ENCODE results near the gene PSMD3.
A peak's percentile ranks its signal among the peaks of the same experiment; 100 is the strongest.

PSMD3 gene

DNA sequence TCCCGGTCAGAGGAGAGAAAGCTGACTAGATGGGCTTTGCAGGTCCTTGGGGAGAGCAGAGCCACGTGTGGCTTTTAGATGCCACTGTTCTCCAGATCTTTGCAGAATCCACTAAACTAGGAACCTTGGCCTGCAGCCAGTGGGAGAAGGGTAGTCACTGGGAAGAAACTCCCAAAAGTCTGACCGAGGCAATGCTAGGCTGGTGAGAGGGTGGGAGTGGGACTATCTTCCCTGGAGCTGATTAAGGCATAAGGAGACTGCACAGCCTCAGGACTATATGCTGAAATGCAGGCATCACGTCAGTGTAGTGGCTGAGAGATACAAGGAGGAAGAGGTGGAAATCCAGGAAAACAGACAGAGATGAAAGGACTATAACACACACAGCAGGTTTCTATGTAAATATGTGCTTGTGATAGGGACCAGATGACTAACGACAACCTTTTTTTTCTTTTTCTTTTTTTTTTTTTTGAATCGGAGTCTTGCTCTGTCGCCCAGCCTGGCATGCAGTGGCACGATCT is 20.0 kb upstream of the PSMD3 start:
- no peak for DNase-seq (ENCODE audit: low spot score)

DNA sequence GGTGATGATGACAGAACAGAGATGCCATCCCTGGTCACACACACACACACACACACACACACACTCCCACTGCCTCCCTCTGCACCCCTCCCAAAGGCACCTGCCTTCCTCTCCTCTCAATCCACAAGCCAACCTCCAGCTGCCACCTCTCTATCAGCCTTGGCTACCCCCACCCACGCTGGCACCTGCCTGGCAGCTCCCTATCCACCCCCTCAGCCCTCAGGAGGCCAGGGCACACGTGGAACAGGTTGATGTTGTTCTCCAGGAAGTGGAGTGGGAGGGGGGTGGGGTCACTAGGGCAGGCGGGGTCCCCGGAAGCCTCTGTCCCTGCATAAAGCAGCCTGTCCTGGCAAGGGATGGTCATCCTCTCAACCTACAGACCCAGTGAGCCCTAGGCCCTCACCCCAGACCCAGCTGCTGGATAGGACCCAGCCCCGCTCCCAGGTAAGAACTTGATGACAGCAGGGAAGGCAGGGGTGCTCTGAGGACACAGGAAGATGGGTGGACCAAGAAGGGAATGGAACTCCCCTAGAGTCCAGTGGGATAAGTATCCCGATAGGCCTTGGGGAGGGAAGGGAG is 17.9 kb upstream of the PSMD3 start, which contains the start of gene GSDMA:
GSDMA (plus strand) TSS at position 363 of the 579 bp plus-strand sequence. CDS start 2,684 bp downstream, outside the sequence.
- DNase-seq (ENCODE audit: low spot score), result no peak

DNA sequence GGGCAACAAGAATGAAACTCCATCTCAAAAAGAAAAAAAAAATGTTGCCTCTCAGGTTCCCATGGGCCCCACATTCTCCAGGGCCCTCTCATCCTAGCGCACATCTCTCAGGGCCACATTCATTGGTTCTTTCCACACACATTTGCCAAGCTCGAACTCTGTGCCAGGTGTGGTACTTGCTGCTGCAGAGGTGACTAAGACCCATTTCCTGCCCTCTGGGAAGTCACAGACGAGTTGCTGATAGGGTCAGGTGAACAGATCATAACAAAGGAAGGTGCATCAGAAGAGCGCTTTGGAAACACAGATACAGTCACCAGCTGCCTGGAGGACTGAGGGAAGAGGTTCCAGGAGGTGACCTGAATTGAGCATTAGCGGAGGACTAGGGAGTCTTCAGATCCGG is 16.8 kb upstream of the PSMD3 start:
- peak; percentile 39 for DNase-seq (ENCODE audit: low spot score)

DNA sequence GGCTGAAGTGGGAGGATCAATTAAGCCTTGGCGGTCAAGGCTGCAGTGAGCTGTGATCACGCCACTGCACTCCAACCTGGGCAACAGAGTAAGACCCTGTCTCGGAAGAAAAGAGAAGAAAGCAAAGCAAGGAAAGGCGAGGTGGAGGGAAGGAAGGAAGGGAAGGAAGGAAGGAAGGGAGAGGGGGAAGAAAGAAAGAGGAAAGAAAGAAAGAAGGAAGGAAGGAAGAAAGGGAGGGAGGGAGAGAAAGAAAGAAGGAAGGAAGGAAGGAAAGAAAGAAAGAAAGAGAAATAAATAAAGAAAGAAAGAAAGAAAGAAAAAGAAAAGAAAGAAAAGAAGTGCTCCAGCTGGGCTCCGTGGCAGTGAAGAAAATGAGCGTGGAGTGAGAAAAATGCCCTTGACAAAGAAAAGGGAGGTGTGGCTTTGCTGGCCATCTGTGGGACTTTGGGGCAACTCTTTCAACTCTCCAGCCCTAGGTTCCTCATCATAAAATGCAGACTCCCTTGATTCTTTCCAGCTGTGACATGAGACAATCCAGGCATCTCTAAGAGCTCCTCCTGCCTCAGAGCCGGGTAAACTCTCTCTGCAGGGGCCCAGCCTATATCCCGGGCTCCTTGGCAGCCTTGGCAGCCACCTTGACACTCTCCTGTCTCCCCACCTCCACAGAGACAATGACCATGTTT is 15.4 kb upstream of the PSMD3 start:
- no peak for DNase-seq (ENCODE audit: low spot score)

DNA sequence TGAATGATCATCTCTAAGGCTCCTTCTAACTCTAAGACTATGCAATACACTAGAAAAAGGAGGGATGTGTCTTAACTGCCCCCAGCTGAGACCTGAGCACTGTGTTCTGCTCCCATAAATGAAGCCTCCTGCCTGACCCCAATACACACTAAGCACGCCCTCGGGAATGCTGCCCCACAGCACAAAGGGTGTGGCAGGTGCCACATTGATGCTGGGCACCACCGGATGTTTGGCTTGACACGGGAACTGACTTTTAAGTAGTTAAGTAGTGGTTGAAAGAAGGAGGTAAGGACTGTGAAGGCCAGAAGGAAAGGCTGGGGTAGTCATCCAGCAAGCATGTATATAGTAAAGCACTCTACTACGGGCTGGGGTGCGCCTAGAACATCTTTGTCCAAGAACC is 13.8 kb upstream of the PSMD3 start:
- DNase-seq (ENCODE audit: low spot score), result peak; percentile 48

DNA sequence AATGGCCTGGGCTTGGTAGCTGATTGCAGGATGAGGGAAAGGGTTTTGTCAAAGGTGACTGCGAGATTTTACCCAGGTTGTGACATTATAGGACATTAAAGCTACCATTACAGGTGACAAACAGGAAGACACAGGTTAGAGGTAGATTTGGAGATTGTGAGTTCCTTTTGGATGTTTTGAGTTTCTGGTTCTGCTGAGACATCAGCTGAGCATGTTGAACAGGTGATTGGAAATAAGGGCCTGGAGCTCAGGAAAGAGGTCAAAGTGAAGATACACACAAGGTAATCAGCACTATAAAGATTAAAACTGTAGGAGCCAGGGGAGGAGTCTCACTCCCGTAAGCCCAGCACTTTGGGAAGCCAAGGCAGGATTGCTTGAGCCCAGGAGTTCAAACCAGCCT is 11.8 kb upstream of the PSMD3 start:
- DNase-seq (ENCODE audit: low spot score), result no peak

DNA sequence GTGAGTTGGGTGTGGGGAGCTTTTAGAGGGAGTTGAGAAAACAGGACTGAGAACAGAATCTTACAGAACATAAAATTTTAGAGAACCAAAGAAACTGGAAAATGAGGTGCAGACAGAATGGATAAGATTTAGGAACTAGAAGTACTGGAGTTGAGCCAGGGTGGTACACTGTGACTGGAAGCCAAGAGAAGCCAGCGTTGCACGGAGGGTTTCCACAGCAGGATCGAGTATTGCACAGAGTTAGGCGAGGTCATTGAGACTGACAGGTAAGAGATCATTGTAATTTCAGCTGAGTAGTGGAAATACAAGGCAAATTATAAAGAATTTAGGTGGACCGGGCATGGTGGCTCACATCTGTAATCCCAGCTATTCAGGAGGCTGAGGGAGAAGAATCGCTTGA is 11.2 kb upstream of the PSMD3 start:
- no peak for DNase-seq (ENCODE audit: low spot score)

DNA sequence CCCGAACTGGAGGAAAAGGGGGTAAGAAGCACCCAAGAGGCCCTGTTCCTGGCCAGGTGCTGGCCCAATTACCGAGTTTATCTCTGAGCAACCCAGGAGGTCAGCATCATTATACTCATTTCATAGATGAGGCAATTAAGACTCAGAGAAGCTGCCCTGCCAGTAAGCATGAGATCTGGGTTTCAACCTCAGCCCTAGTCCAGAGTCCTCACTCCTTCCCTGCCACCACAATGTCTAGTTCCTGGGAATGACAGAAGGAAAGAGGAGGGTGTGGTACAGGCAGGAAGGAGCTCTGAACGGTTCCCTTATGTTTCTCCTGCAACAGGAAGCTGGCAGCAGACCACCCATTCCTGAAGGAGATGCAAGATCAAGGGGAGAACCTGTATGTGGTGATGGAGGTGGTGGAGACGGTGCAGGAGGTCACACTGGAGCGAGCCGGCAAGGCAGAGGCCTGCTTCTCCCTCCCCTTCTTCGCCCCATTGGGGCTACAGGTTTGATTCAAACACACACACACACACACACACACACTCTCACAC is 10.4 kb upstream of the PSMD3 start:
- DNase-seq (ENCODE audit: low spot score), result no peak

DNA sequence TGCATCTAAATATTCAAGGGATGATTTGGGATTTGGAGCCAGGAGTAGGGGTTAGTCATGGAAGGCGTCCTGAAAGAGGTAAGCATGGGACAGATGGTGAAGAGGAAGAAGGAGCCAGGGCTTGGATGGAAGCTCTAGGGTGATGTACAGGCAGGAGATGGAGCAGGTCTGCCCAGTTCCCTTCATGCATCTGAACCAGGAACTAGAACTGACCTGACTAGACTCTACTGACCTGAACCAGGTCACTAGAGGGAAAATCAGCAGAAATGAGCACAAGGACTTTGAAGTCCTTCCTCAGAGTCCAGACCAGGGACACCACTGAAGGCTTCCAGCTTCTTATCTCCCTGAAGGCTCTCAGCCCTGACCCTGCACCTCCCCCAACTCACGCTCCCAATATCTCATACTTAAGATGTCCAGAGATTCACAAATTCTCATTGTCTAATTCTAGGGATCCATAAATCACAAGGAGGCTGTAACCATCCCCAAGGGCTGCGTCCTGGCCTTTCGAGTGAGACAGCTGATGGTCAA is 9.5 kb upstream of the PSMD3 start:
- DNase-seq (ENCODE audit: low spot score), result no peak

DNA sequence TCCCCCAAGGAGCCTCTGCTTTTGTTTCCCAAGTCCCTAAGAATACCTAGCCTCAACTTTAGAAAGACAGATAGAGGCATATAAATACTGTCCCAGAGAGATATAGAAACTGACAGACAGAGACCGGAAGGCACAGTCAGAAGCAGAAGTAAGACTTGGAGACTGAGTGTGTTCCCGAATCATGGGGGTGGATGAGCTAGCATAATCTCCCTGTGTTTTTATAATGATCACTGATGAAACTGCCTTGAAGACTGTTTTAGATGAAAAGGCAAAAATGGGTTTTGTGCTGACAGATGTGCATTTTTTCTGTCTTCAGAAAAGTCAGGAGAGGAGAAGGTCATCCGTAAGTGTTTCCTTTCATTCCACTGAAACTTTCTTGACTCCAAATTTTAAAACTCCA is 8.3 kb upstream of the PSMD3 start:
- no peak for DNase-seq (ENCODE audit: low spot score)

DNA sequence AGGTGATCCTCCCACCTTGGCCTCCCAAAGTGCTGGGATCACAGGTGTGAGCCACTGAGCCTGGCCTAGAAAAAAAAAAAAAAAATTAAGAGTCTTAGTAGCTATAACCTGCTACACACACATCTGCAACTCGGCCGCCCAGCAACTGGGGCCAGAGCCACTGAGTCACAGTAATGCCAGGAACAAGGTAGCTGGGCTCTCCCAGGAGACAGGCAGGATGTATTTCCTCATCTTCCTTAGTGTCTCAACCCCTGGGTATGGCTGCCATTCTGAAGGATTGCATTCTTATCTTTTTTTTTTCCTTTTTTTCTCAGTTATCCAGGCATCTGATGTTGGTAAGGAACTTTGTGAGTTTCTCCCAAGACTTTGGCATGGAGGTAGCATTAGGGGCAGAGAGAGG is 7.1 kb upstream of the PSMD3 start:
- no peak for DNase-seq (ENCODE audit: low spot score)

DNA sequence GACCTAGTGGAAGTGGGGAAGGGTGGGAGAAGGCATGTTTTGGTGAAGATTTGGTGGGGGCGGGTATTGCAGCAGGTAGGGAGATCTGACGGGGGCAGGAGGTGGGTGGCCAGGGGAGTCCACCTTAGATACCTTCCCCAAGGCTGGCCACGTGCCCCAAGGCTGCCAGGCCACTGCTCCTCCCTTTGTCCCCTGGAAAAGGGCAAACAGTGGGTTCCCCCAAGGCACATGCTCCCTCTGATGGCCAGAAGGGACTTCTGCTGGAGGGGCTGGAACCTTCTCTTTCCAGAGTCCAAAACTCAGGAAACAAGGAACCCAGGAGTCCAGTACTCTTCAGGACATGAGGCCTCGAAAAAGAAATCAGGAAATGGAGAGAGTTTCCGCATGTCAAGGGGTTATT is 6.2 kb upstream of the PSMD3 start:
- no peak for DNase-seq (ENCODE audit: low spot score)

DNA sequence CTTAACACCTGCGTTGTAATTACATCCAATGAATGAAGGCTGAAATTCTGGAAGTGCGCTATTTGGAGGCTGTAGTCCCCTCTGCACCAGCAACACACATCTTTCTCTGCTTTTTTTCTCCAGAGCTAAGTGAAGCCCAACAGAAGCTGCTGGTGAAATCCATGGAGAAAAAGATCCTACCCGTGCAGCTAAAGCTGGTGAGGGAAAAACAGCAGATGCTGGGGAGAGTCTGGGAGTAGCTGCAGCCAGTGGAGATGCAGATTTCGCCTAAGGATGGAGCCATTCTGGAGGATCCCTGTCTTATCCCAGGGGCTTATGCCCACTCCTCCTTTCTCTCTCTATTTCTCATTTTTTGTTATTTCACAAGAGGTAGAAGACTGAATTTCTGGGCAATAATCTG is 4.8 kb upstream of the PSMD3 start:
- no peak for DNase-seq (ENCODE audit: low spot score)

DNA sequence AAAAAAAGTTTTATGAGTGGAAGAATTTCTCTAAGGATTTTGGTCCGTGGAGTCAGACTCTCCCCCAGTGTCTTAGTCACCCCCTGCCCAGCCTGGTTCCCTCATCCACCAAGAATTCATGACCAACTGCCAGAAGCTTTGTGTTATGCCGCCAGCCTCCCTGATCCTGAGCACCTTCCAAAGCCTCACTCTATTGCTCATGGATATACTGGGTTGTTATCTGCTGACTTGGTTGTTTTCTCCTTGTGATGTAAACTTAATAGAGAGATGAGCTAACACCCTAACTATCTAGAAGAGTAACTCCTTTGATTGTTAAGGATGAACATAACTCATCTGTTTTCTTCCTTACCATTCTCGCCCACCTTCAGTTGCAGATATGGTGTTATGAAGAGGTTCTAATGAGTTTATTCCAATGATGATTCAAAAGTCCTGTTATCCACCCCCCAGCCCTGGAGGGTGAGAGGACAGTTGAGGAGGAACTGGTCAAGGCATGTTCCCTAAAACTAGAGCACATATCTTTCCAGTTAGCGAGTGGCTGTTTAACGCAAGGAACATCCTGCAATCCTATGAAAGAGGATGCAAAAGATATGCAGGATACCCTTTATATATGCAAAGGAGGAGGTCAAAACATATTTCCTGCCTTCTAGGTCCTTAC is 1.5 kb upstream of the PSMD3 start:
- DNase-seq (ENCODE audit: low spot score), result no peak

DNA sequence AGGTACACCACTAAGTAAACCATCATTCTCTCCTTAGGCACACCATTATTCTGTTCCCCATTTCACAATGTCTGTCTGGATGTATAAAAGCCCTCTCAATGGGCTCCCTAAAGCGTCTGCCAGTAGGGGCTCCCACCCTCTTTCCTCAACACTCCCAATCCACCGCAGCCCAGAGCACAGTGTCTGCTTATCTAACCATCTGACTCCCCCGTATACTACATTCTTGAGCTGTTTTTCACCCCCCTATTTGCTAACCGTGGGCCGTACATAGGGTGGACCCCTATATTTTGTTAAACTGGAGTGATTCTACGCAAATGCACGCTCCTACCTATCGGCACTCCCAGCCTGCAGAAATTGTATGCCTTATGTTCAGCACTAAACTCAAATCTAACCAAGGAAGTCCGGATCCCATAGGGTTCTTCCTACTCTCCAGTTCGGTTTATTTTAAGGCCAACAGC is 685 bp upstream of the PSMD3 start:
- peak; percentile 70 for DNase-seq (ENCODE audit: low spot score)

DNA sequence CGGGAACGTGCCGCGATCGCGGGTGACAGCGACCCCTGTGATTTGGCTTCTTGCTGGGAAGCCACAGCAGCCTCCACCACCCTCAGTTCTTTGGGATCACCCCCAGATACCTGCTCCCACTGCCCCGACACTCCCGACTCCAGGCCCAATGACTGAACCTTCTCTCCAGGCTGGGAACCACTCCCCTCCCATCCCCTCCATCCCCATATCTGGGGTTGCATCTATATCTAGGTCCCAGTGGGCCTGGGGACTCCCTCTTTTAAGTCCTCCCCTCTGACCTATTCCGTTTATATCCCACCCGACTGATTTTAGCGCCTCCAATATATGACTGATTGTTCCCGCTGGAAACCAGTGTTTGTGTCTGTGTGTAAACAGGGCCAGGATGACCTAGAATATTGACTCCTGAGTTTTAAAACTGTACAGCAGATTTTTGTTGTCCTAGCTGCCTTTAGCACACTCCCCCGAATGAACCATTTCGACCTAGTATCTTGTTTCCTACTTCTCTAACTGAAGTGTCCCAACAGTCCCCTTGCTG is 667 bp downstream of the PSMD3 start:
- DNase-seq (ENCODE audit: low spot score), result no peak

DNA sequence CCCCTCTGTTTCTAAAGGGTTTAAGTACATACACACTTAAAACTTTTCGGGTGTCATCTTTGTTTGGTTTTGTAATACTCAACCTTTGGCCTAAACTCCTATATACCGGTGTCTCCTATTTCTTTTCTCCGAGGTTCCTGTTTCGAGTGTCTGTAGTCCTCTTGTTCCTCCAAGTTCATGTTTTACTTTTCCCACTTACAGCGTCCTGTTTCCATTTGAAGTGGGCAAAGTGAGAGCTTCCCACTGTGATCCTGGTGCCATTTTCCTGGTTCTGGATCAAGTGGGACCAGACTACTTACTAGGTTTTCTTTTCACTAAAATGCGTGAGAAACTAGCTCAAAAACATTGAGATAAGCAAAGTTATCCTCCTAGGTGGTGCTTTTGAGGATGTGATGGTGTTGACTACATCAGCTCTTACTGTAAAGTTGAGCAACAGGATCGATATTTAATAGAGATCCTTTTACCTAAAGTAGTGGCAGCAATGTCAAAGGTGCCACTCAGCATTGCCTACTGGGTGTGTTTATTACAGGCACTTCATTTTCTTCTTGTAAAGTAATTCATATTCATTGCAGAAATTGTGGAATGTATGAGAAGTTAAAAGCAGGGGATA is 1.3 kb downstream of the PSMD3 start:
- DNase-seq (ENCODE audit: low spot score), result no peak

DNA sequence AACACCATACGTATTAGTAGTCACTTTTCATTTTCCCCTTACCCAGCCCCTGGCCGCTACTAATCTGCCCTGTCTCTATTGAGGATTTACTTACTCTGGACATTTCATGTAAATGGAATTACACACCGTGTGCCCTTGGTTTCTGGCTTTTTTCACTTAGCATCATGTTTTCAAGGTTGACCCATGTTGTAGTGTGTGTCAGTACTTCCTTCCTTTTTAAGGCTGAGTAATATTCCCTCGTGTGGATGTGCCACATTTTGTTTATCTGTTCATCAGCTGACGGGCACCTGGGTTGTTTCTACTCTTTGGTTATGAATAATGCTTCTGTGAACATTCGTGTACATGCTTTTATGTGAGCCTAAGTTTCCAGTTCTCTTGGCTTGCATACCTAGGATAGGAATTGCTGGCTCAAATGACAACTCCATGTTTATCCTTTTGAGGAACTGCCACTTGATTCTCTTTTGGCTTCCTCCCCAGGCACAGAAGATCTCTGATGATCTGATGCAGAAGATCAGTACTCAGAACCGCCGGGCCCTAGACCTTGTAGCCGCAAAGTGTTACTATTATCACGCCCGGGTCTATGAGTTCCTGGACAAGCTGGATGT is 7.7 kb downstream of the PSMD3 start:
- DNase-seq (ENCODE audit: low spot score), result no peak

DNA sequence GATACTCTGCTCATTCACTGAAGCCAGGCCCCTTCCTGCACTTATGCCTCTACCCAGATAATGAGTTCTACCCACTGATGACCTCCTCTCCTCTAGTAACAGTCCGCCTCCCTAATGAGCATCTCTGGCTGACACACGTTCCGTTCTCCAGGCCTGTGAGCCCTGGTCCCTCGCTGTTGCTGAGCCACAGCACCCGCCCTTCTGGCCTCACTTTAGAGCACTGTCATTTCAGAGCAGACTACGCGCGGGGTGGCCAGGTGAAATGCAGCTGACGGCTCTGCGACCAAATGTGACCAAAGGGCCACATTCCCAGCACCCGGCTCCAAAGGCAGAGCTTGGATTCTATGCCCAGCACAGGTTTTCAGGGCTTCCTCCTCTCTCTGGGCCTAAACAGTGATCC is 13.8 kb downstream of the PSMD3 start:
- DNase-seq (ENCODE audit: low spot score), result no peak

DNA sequence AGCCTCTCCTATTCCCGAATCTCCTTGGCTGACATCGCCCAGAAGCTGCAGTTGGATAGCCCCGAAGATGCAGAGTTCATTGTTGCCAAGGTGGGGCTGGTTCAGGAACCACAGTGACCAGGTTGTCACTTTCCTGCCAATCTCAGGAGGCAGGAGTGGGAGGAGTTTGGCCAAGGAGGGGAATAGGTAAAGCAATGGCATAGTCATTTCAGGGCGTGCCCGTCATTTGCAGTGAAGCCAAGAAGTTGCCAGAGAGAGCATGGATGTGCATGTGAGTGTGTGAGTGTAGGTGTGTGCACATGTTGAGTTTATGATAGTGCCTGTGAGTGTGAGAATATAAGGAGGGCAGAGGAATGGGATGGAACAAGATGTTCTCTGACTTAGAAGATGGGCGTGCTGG is 14.8 kb downstream of the PSMD3 start:
- DNase-seq (ENCODE audit: low spot score), result no peak

DNA sequence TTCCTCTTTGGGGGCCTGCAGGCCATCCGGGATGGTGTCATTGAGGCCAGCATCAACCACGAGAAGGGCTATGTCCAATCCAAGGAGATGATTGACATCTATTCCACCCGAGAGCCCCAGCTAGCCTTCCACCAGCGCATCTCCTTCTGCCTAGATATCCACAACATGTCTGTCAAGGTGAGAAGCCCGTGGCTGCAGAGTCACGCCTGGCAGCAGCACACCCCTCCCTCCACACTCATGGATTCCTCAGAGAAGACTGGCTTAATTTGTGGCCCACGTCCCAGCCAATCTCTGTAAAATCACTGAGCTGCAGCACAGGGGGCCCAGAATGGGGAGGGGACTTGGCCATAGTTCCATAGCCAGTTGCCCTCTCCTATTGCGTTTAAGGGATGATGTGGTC is 15.6 kb downstream of the PSMD3 start:
- DNase-seq (ENCODE audit: low spot score), result no peak

DNA sequence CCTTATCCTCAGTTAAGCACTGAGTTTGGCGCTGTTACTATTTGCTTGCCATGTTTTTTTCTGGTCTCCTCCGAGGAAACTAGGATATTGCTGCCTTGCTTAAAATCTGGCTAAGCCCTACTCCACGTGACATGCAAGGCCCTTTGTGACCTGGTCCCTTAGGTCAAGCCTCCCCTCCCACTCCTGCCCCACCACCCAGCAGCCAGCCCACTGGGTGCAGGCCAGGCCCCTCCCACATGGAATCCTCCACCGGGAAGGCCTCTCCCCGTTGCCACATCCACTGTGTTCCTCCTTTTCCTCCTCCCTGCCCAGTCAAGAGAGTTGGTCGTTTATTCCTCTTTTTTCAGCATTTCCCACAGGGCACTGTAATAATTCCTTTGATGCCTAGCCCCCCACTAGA is 16.2 kb downstream of the PSMD3 start:
- DNase-seq (ENCODE audit: low spot score), result no peak

Data from SW480 (cell line).